CD14-positive monocyte (primary cell): ENCODE measurements around the gene SPON1. TPM values are rescaled to one million over a fixed set of nuclear protein-coding genes. Genes with fewer than 3 reads are reported as not detected.
"Not testable (repeated sequence)": the region's sequence is repeated elsewhere in the genome, so short reads cannot be mapped to it uniquely, and the experiment has no call there.

Source experiments
- DNase-seq, 3 donors: peaks; one replicate each; pipeline ENCODE4 v3.0.0-alpha.2; 2011 to 2022
- H2AFZ ChIP-seq: 2 replicates; pipeline ENCODE4 v1.6.0; 2012; ENCODE audit warnings: mild to moderate bottlenecking, low read depth, low read length, inconsistent platforms; ENCODE audit not compliant: insufficient read depth, poor library complexity, severe bottlenecking
- H3K27ac ChIP-seq, 2 donors: 1 replicate in 1 of 2; 2 replicates in 1 of 2; pipeline ENCODE4 v1.5.1; 2012 to 2013; ENCODE audit warnings: low read length in 2 of 2, control low read depth in 1 of 2, inconsistent platforms in 1 of 2, low read depth in 1 of 2, mild to moderate bottlenecking in 1 of 2
- H3K27me3 ChIP-seq, 2 donors: one replicate each; pipeline versions ENCODE4 v1.6.0 to v1.6.1; 2011 to 2013; ENCODE audit warnings: low read length in 2 of 2; ENCODE audit not compliant: control insufficient read depth in 2 of 2, insufficient read depth in 2 of 2
- H3K36me3 ChIP-seq, 2 donors: replicated peaks in 1 of 2; 1 replicate in 1 of 2; 2 replicates in 1 of 2; pipeline versions ENCODE4 v1.5.1 to v1.6.1; 2012 to 2013; ENCODE audit warnings: low read length in 2 of 2, control low read depth in 1 of 2, inconsistent platforms in 1 of 2, mild to moderate bottlenecking in 1 of 2; ENCODE audit not compliant: insufficient read depth in 2 of 2, control insufficient read depth in 1 of 2
- H3K4me1 ChIP-seq, 2 donors: 1 replicate in 1 of 2; 2 replicates in 1 of 2; pipeline versions ENCODE4 v1.5.1 to v1.6.1; 2012 to 2013; ENCODE audit warnings: low read length in 2 of 2, control low read depth in 1 of 2, inconsistent platforms in 1 of 2, mild to moderate bottlenecking in 1 of 2, moderate library complexity in 1 of 2; ENCODE audit not compliant: insufficient read depth in 2 of 2, control insufficient read depth in 1 of 2
- H3K4me2 ChIP-seq: replicated peaks from 2 replicates; pipeline ENCODE3; 2012; ENCODE audit warnings: low read length, moderate library complexity, mild to moderate bottlenecking; ENCODE audit not compliant: poor library complexity, severe bottlenecking; ENCODE audit errors: extremely low read depth
- H3K4me3 ChIP-seq, 3 experiments: fragments of 200-600 bp in 1 of 3; sonication (generic) in 1 of 3; replicated peaks in 1 of 3; 1 replicate in 2 of 3; 2 replicates in 1 of 3; pipeline ENCODE4 v1.5.1; 2011 to 2013; ENCODE audit warnings: low read length in 3 of 3, mild to moderate bottlenecking in 3 of 3, control low read depth in 2 of 3, low read depth in 2 of 3, inconsistent platforms in 1 of 3, moderate library complexity in 1 of 3
- H3K79me2 ChIP-seq: 2 replicates; pipeline ENCODE4 v1.6.0; 2012; ENCODE audit warnings: mild to moderate bottlenecking, control low read depth, inconsistent platforms, low read length, moderate library complexity; ENCODE audit not compliant: insufficient read depth
- H3K9ac ChIP-seq: 2 replicates; pipeline ENCODE4 v1.6.0; 2017; ENCODE audit warnings: low read length, mild to moderate bottlenecking; ENCODE audit not compliant: insufficient read depth, poor library complexity, severe bottlenecking
- H3K9me3 ChIP-seq, 2 donors: replicated peaks in 1 of 2; 1 replicate in 1 of 2; 2 replicates in 1 of 2; pipeline versions ENCODE4 v1.5.1 to v1.6.1; 2012 to 2013; ENCODE audit warnings: low read length in 2 of 2, control low read depth in 1 of 2; ENCODE audit not compliant: control insufficient read depth in 1 of 2, insufficient read depth in 1 of 2
- H4K20me1 ChIP-seq: 2 replicates; pipeline ENCODE4 v1.6.0; 2012; ENCODE audit warnings: mild to moderate bottlenecking, low read length, control low read depth, moderate library complexity; ENCODE audit not compliant: insufficient read depth
- H3K27ac Mint-ChIP-seq, 7 donors: one replicate each; pipeline ENCODE4 v1.8.0; 2020; ENCODE audit warnings: mild to moderate bottlenecking in 7 of 7, mixed read lengths in 7 of 7, moderate library complexity in 6 of 7, inconsistent platforms in 2 of 7
- H3K27me3 Mint-ChIP-seq, 3 donors: one replicate each; pipeline ENCODE4 v1.8.0; 2021 to 2022; ENCODE audit warnings: low read depth in 3 of 3, mild to moderate bottlenecking in 3 of 3, mixed read lengths in 3 of 3, moderate library complexity in 3 of 3, inconsistent platforms in 1 of 3
- H3K36me3 Mint-ChIP-seq, 2 donors: one replicate each; pipeline ENCODE4 v1.8.0; 2020; ENCODE audit warnings: mixed read lengths in 2 of 2, inconsistent platforms in 1 of 2, mild to moderate bottlenecking in 1 of 2
- H3K4me1 Mint-ChIP-seq: one replicate; pipeline ENCODE4 v1.8.0; 2020; ENCODE audit warnings: mild to moderate bottlenecking, mixed read lengths
- H3K4me3 Mint-ChIP-seq, 2 donors: one replicate each; pipeline ENCODE4 v1.8.0; 2020; ENCODE audit warnings: mild to moderate bottlenecking in 2 of 2, mixed read lengths in 2 of 2, moderate library complexity in 1 of 2
- H3K9me3 Mint-ChIP-seq, 7 donors: one replicate each; pipeline ENCODE4 v1.8.0; 2020 to 2022; ENCODE audit warnings: mixed read lengths in 7 of 7, mild to moderate bottlenecking in 6 of 7, moderate library complexity in 6 of 7, inconsistent platforms in 2 of 7
- WGBS: methylation state at CpG from one replicate; pipeline ENCODE4 v1.1.5; 2013; ENCODE audit warnings: missing lambda C conversion rate; ENCODE audit not compliant: insufficient coverage; 5-methylcytosine and 5-hydroxymethylcytosine counted together
- intact Hi-C, 2 donors: fragments of 100-400 bp; cut with micrococcal nuclease; formaldehyde crosslinking; loops; one replicate each; pipeline versions ENCODE4 v1.15.0 to v1.15.1; 2023
- polyA plus RNA-seq, 3 donors: library from polyadenylated mRNA; depleted of rRNA in 1 of 3; unstranded in 2 of 3; stranded (reverse) in 1 of 3; fragments of 300-500 nt in 2 of 3; fragments of >200 nt in 1 of 3; fragmentation: Illumina TruSeq in 2 of 3; gene quantifications; 1 replicate in 2 of 3; 2 replicates in 1 of 3; pipeline ENCODE4 v1.2.3, GENCODE V29; 2012 to 2021
- TF ChIP-seq, protein P1 (sequence below): fragments of 200-600 bp; IDR thresholded peaks from one replicate; pipeline ENCODE4 v1.8.0; 2022; ENCODE audit warnings: antibody characterized with exemption, mild to moderate bottlenecking

Gene SPON1
- polyA plus RNA-seq, 3 donors: not detected

GRCh38 chr11:13931356-13931755, 31.2 kb upstream of the SPON1 start:
- WGBS: 79% methylated on average over 2 of the region's 4 CpGs
- H3K36me3 ChIP-seq: no peaks in the 10 kb centered on the region

DNA sequence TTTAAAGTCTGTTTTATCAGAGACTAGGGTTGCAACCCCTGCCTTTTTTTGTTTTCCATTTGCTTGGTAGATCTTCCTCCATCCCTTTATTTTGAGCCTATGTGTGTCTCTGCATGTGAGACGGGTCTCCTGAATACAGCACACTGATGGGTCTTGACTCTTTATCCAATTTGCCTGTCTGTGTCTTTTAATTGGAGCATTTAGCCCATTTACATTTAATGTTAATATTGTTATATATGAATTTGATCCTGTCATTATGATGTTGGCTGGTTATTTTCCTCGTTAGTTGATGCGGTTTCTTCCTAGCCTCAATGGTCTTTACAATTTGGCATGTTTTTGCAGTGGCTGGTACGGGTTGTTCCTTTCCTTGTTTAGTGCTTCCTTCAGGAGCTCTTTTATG, 25.4 kb upstream of the SPON1 start:
- H4K20me1 ChIP-seq, H3K79me2 ChIP-seq, intact Hi-C loops, H3K4me1 Mint-ChIP-seq, H3K36me3 Mint-ChIP-seq, H3K4me2 ChIP-seq, H2AFZ ChIP-seq, H3K9me3 ChIP-seq, H3K27me3 Mint-ChIP-seq, H3K4me3 Mint-ChIP-seq, H3K27me3 ChIP-seq, H3K4me3 ChIP-seq, H3K27ac Mint-ChIP-seq, DNase-seq, H3K36me3 ChIP-seq, H3K4me1 ChIP-seq, H3K9ac ChIP-seq, H3K27ac ChIP-seq: not testable (repeated sequence)
- 100% methylated on average over 3 of the region's 4 CpGs for WGBS
- H3K9me3 Mint-ChIP-seq: peaks cover 0 to 19% (median 8%) of the 10 kb centered on the region in 7 donors

More at GRCh38 chr11:13931356-13931755, 31.2 kb upstream of the SPON1 start:
- no peaks in the 10 kb centered on the region for H4K20me1 ChIP-seq
- no peak overlapping the region for H2AFZ ChIP-seq
- no peaks in the 10 kb centered on the region for H3K27me3 ChIP-seq
- Mint-ChIP-seq H3K36me3 (no peaks in the 10 kb centered on the region), H3K27ac (no peak overlapping the region), H3K27me3 (no peaks in the 10 kb centered on the region), H3K9me3 (peaks cover 0 to 7% (median 2%) of the 10 kb centered on the region in 7 donors), H3K4me1 (peaks cover 2% of the 10 kb centered on the region), H3K4me3 (no peak overlapping the region)
- H3K9me3 ChIP-seq: no peaks in the 10 kb centered on the region
- H3K4me3 ChIP-seq: no peak overlapping the region
- no peak for DNase-seq
- H3K4me2 ChIP-seq: no peak overlapping the region
- intact Hi-C loops: no loop called here
- no peak overlapping the region for H3K27ac ChIP-seq
- no peaks in the 10 kb centered on the region for H3K79me2 ChIP-seq
- H3K9ac ChIP-seq: no peak overlapping the region
- TF ChIP-seq, protein P1, sequence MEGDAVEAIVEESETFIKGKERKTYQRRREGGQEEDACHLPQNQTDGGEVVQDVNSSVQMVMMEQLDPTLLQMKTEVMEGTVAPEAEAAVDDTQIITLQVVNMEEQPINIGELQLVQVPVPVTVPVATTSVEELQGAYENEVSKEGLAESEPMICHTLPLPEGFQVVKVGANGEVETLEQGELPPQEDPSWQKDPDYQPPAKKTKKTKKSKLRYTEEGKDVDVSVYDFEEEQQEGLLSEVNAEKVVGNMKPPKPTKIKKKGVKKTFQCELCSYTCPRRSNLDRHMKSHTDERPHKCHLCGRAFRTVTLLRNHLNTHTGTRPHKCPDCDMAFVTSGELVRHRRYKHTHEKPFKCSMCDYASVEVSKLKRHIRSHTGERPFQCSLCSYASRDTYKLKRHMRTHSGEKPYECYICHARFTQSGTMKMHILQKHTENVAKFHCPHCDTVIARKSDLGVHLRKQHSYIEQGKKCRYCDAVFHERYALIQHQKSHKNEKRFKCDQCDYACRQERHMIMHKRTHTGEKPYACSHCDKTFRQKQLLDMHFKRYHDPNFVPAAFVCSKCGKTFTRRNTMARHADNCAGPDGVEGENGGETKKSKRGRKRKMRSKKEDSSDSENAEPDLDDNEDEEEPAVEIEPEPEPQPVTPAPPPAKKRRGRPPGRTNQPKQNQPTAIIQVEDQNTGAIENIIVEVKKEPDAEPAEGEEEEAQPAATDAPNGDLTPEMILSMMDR: no peak
- H3K4me1 ChIP-seq: no peaks in the 10 kb centered on the region

DNA sequence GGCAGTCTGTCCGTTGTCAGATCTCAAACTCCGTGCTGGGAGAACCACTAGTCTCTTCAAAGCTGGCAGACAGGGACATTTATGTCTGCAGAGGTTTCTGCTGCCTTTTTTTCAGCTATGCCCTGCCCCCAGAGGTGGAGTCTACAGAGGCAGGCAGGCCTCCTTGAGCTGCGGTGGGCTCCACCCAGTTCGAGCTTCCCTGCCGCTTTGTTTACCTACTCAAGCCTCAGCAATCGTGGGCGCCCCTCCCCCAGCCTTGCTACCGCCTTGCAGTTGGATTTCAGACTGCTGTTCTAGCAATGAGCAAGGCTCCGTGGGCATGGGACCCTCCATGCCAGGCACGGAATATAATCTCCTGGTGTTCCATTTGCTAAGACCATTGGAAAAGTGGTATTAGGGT, 23.7 kb upstream of the SPON1 start:
- H3K4me2 ChIP-seq, intact Hi-C loops, H3K27ac ChIP-seq, H3K9me3 ChIP-seq, H3K4me1 Mint-ChIP-seq, H2AFZ ChIP-seq, H3K36me3 Mint-ChIP-seq, H3K4me3 ChIP-seq, H3K9ac ChIP-seq, H3K27me3 ChIP-seq, H3K27me3 Mint-ChIP-seq, H3K79me2 ChIP-seq, H4K20me1 ChIP-seq, H3K4me1 ChIP-seq, H3K27ac Mint-ChIP-seq, H3K36me3 ChIP-seq, H3K4me3 Mint-ChIP-seq, DNase-seq: not testable (repeated sequence)
- WGBS: 100% methylated on average over 10 of the region's 10 CpGs
- H3K9me3 Mint-ChIP-seq: peaks cover 0 to 19% (median 8%) of the 10 kb centered on the region in 7 donors
